Right lung (tissue), 5 donors: ENCODE data around the gene CBLB. TPM values are rescaled to one million over a fixed set of nuclear protein-coding genes. Genes with fewer than 3 reads are reported as not detected.

ENCODE experiments used
- DNase-seq, 2 donors: peaks; one replicate each; pipeline ENCODE4 v3.0.0-alpha.2; 2013
- polyA plus RNA-seq, 5 donors: library from polyadenylated mRNA; unstranded; fragments of 120-200 nt; gene quantifications; one replicate each; pipeline versions ENCODE4 v1.2.1 to v1.2.3, GENCODE V29; 2013; ENCODE audit warnings: inconsistent platforms in 1 of 5, low replicate concordance in 1 of 5; ENCODE audit not compliant: insufficient read length in 5 of 5, insufficient read depth in 1 of 5

Gene CBLB
- polyA plus RNA-seq, 5 donors: 31.9 to 49.1 (median 45.5) TPM

GRCh38 chr3:105626739-105627138 lies 242.1 kb downstream of the CBLB start:
- DNase-seq: no peak

GRCh38 chr3:105622169-105622568 lies 246.6 kb downstream of the CBLB start:
- DNase-seq: no peak

GRCh38 chr3:105620236-105620635 lies 248.6 kb downstream of the CBLB start:
- DNase-seq: no peak

GRCh38 chr3:105619651-105620050 lies 249.2 kb downstream of the CBLB start:
- no peak for DNase-seq

GRCh38 chr3:105618556-105618955 lies 250.3 kb downstream of the CBLB start:
- DNase-seq: no peak

- no peak for DNase-seq
Measured at GRCh38 chr3:105616374-105617121, 252.3 kb downstream of the CBLB start.

GRCh38 chr3:105615814-105616213 lies 253.0 kb downstream of the CBLB start:
- DNase-seq: no peak

- DNase-seq: no peak
Measured at GRCh38 chr3:105614288-105615030, 254.4 kb downstream of the CBLB start.

- DNase-seq: no peak
Measured at GRCh38 chr3:105613120-105613519, 255.7 kb downstream of the CBLB start.

GRCh38 chr3:105611304-105612192 lies 257.3 kb downstream of the CBLB start:
- peak; percentile 28 for DNase-seq

- DNase-seq: no peak
Measured at GRCh38 chr3:105610473-105610872, 258.3 kb downstream of the CBLB start.

GRCh38 chr3:105608623-105609022 lies 260.2 kb downstream of the CBLB start:
- no peak for DNase-seq

GRCh38 chr3:105606016-105606415 lies 262.8 kb downstream of the CBLB start:
- no peak for DNase-seq
